ENCODE results near the gene LGI2.

Gene LGI2

DNA sequence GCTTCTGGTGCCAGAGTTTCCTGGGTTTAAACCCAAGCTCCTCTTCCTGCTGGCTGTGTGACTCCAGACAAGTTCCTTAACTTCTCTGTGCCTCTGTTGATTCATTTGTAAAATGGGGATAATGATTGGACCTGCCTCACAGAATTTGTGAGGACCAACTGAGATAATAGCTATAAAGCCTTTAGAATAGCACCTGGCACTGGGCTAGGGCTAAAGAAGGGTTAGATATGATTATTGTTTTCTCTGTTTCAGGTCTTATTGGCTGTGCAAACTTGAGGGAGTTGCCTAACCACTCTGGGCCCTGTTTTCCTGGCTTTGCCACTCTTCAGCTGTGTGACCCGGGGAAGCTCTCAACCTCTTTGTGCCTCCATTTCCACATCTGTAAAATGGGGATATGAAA, 37.8 kb downstream of the LGI2 start:
- H3K4me3 ChIP-seq (ENCODE audit: low read length) = no peak overlapping the region
- TF ChIP-seq ZNF274 (IDR thresholded peaks at IDR 0.05; ENCODE audit: low read depth, low read length) = no peak

DNA sequence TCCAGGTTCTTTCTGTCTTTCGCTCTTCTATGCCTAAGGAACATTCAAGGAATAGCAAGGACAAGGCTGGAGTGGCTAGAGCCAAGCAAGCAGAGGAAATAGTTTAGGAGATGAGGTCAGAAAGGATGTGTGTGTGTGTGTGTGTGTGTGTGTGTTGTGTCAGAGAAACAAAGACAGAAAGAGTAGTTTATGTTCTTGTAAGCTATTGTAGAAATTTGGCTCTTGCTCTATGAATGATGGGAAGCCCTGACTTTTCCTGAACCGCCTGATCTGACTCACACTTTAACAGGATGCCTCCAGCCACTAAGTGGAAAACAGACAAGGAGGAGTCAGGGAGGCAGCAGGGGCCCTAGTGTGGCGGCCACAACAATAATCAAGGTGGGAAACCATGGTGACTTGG, 39.7 kb downstream of the LGI2 start:
- TF ChIP-seq ZNF274 (IDR thresholded peaks at IDR 0.05; ENCODE audit: low read depth, low read length) = no peak

DNA sequence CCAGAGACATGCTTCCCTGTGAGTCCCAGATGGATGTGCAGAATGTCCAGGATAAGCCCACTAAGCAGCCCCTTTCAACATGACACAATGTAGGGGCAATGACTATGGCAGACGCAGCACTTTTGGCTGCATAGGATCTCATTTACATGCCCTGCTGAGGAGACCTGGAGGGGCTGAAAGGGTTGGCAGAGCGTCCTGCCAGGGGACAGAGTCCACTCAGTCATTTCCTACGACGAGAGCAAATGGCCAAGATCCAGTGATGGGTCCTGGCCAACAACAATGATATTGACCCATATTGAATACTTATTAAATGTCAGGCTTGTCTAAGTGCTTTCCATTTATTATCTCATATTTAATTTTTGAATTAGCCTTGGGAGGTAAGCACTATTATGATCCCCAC, 41.4 kb downstream of the LGI2 start:
- no peak for TF ChIP-seq ZNF274 (IDR thresholded peaks at IDR 0.05; ENCODE audit: low read depth, low read length)

More for the DNA sequence above, 39.7 kb downstream of the LGI2 start:
- no peak overlapping the region for H3K4me3 ChIP-seq (ENCODE audit: low read length)

DNA sequence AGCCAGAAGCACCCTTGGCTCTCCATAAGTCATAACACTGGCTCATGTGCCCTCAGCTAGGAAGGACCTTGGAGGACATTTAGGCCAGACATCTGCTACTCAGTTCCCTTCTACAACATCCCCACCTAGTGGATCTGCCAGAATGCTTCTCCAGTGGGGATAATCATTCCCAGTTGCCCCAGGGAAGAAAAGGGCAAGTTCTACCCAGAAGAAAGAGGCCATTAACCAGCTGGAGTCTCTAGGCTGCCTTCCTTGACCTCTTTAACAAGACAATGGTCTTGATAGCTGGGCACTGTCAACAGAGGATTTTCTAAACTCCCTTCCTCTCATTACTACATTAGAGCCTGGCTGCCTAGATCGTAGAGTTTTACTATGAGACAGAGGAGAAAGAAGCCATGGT, 42.0 kb downstream of the LGI2 start:
- no peak overlapping the region for H3K4me3 ChIP-seq (ENCODE audit: low read length)
- TF ChIP-seq ZNF274 (IDR thresholded peaks at IDR 0.05; ENCODE audit: low read depth, low read length) = no peak

More for the DNA sequence above, 41.4 kb downstream of the LGI2 start:
- H3K4me3 ChIP-seq (ENCODE audit: low read length) = no peak overlapping the region

DNA sequence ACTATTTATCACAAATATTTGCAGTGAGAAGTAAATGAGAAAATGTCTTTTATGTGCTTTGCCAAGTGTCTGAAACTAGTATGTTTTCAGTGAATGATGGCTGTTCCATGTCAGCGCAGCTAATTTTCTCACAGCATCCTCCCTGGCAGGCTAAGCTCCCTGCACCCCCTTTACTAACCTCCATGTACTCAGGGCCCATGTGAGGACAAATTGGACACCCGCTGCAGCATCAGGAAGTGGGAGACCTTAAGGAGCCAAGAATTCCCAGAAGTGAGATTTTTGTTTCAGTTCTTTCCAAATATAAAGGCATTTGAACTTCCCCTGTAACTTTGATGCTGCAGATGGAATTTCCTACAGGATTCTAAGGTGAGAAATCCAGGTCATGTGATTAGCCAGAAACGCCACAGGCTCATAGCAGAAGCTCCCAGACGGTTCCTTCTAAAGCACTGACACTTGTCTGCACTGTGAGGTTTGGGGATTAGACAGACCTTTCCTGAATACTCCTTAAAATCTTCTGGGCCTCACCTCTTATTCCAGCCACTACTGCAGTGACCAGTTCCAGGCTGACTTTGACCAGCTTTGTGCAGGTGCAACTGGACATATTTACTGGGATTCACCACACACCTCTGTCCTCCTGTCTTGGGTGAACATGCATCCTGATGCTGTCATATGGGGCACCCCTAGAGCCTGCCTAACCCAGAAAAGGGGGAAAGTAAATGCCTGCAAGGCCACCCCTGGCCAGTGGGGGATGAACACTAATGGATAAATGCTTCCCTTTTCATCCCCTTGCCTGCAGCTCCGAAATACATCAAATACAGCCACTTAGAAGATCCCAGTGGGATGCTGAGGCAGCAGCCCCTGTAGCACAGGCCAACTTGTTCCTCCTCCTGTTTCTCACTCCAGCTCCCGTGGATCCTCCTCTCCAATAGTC, 45.9 kb downstream of the LGI2 start:
- TF ChIP-seq ZNF274 (IDR thresholded peaks at IDR 0.05; ENCODE audit: low read depth, low read length) = no peak
- no peak overlapping the region for H3K4me3 ChIP-seq (ENCODE audit: low read length)

DNA sequence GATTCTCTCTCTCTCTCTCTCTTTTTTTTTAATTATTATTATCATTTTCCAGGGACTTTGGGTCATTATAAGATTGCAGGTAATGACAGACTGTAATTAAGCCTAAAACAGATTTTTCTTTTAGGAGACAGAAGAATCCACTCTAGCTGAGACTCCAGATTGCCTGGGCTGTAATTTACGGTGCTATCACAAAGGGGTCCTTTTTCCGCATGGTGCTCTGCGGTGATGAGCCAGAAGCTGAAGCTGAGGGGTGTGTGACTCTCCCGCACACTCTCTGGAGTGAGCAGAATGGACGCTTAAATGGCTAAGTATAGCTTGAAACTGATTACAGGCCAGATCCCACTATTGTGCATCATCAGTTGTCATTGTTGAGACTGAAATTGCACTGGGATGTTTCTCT, 50.0 kb downstream of the LGI2 start:
- H3K4me3 ChIP-seq (ENCODE audit: low read length) = no peak overlapping the region
- TF ChIP-seq ZNF274 (IDR thresholded peaks at IDR 0.05; ENCODE audit: low read depth, low read length) = no peak

DNA sequence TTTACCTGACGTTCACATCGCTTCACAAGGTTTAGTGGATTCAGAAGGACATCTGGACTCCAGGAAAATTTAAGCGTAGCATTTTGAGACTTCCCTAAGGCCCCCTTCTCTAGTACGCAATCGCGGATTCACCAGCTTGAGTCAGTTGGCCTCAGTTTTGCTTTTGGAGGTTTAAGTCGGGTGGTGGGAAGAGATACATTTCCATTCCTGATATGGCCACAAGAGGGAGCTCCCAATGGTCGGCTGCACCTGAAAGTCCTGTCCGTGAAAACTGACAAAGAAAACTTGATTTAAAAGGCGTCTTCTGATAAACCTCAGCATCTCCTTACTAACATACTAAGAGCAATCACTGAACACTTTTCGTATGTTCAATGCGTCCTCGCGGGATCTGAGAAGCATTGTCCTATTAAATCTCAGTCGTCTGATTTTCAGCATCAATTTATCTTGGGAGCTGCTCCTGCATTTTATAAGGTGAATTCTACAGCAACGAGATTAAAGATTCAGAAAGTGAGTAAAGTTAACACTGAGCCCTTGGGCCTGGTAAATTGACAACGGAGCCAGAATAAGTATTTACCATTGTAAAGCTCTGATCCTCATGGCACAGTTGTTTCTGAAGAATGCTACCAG, 50.6 kb downstream of the LGI2 start:
- peak overlapping the region; percentile 25; the same call in 1 of the 2 replicates for H3K4me3 ChIP-seq (ENCODE audit: low read length)
- TF ChIP-seq ZNF274 (IDR thresholded peaks at IDR 0.05; ENCODE audit: low read depth, low read length) = no peak

DNA sequence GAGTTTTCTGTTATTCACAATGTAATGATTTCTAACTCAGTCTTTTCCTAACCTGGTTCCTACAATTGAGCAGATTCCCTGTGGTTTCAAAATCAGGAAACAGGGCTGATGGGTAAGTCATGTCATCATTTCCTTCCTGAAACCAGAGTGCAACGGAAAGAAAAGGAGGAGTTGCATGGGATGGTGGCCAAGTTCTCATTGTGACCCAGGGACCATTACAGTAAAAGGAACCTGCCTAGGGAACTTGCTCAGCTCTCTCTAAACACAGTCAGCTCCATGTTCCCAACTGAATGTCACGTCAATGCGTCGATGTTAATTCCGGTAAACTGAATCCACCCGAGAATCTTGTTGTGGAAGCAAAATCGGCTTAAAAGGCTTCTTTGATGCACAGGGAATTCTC, 51.2 kb downstream of the LGI2 start:
- H3K4me3 ChIP-seq (ENCODE audit: low read length) = no peak overlapping the region
- TF ChIP-seq ZNF274 (IDR thresholded peaks at IDR 0.05; ENCODE audit: low read depth, low read length) = no peak

DNA sequence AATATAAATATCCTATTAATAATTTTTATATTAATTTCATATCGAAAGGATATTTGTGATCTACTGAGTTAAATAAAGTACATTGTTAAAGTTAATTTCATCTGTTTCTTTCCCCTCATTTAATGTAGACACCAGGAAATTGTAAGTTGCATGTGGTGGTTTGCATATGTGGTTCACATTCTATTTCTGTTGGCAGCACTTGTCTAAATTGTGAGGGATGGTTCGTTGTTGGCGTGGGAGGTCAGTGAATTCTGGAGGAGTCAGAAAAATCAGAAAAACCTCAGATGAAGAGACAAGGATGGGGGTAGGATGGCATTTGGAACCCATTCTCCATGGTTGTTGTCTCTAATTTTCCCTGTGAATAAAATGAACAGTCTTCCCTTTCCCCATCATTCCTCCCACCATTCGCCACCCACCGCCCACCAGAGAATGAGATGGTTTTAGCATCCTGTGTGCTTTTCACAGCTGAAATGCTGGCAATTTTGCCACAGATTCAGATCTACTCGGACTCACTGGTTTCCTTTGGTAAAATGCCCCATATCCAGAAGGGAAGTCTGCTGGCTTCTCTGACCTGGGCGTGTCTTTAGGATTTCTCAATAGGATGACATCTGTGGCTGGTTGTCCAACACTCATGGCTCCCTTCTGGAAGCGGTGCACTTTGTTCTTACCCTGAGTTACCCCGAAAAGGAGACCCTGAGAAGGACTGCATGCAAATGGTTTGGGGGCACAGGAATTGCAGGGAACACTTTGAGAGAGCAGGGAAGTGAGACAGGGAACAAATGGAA, 52.3 kb downstream of the LGI2 start:
- no peak for TF ChIP-seq ZNF274 (IDR thresholded peaks at IDR 0.05; ENCODE audit: low read depth, low read length)
- H3K4me3 ChIP-seq (ENCODE audit: low read length) = no peak overlapping the region

DNA sequence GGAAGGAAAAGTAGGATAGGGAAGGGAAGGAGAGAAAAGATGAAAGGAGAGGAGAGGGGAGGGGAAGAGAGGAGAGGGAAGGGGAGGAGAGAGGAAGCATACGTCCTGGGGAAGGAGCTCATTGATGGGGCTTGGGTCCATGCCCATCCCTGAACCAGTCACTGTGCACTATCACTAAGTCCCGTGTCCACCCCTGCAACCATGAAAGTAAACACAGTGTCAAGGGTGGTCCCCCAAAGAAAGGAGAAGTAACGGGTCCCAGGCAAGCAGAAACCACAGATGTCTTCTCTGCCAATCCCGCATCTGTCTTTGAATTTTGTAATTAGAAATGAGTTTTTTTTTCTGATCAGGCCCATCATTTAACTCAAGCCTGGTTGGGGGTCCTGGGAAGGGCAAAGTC, 55.2 kb downstream of the LGI2 start:
- TF ChIP-seq ZNF274 (IDR thresholded peaks at IDR 0.05; ENCODE audit: low read depth, low read length) = no peak
- H3K4me3 ChIP-seq (ENCODE audit: low read length) = no peak overlapping the region

DNA sequence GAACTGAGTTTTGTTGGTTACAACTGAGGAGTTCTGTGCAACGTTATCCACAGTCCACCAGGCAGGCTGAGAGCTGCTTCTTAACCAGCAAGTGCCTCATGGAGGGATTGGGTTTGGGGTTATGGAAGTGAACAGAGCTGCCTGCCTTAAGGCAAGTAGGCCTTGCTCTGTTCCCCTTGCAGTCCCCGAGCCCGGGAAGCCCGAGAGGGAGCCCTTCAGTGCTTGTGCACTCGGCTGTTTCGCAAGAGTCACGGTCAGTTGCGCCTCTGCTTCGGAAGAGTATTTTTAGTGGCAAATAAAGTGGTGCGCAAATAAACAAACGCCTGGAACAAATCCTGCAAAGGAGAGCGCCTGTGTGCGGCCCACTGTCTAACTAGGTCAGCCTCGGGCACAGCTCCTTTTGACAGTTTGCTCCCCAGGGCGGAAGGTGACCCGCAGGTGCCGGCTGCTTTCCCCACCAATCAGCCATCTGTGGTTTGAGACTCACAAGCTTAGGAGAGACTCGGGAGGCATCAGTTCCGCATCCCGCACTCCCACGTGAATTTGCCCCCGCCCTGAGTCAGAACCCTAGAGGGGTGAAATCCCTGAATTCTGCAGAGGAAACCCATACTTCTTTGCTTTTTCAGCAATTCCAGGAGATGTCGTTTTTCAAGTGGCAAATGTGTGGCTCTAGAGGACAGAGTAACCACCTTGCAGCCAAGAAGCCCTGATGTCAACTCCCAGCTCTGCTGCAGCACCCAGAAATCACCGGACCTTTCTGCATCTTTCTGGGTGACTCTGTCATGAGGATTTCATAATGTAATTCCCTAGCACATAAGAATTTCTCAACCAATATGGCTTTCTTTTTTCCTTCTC, 56.8 kb downstream of the LGI2 start:
- H3K4me3 ChIP-seq (ENCODE audit: low read length) = no peak overlapping the region
- no peak for TF ChIP-seq ZNF274 (IDR thresholded peaks at IDR 0.05; ENCODE audit: low read depth, low read length)

DNA sequence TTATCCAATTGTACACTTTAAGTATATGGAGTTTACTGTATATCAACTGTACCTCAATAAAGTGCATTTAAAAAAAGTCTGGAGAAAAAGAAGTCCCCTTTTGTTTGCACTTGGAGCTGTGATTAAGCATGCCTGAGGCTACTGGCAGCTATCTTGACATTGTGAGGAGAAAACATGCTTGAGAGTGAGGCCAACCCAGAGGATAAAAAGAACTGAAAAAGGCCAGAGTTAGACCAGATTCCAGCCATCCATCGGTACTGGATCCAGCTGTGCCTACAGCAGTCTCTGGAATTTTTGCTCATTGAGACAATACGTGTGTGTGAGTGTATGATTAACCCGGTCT, 57.4 kb downstream of the LGI2 start:
- no peak for TF ChIP-seq ZNF274 (IDR thresholded peaks at IDR 0.05; ENCODE audit: low read depth, low read length)
- no peak overlapping the region for H3K4me3 ChIP-seq (ENCODE audit: low read length)

DNA sequence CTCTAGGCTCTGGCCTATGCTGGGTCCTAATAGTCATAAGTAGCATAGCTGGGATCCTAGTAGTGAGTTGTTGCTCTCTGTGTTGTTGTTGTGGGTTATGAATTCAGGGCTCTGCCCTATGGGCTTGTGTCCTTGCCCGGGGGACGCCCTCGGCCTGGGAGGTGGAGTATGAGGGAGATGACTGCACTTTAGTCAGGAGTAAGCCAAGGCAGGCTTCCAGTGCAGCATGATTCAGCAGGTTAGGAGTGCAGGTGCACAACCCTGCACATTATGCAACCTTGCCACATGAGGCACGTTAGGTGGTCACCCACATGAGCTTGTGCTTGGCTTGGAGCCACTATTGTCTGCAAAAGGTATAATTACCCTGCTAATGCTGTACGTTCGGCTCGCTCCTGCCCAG, 59.6 kb downstream of the LGI2 start:
- H3K4me3 ChIP-seq (ENCODE audit: low read length) = no peak overlapping the region
- TF ChIP-seq ZNF274 (IDR thresholded peaks at IDR 0.05; ENCODE audit: low read depth, low read length) = no peak

DNA sequence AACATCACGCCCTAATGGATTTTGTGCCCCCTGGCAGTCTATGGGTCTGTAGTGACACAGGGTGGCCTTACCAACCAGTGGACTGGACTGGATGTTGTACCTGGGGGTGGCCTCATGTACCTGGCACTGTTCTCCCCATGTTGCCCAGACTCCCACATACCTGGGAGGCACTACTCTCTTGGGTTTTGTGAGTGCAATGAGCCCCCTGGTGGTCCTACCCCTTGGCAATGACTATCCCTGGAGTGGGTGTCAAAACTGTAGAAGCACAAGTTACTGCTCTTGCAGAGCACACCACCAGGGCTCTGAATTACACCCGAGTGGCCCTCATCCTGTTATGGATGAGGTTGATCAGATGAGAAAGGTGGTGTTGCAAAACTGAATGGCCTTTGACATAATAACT, 60.1 kb downstream of the LGI2 start:
- TF ChIP-seq ZNF274 (IDR thresholded peaks at IDR 0.05; ENCODE audit: low read depth, low read length) = no peak

More for the DNA sequence above, 60.1 kb downstream of the LGI2 start:
- no peak overlapping the region for H3K4me3 ChIP-seq (ENCODE audit: low read length)

Data from GM08714 (cell line).